ENCODE measurements around the gene TFF2.

DNA sequence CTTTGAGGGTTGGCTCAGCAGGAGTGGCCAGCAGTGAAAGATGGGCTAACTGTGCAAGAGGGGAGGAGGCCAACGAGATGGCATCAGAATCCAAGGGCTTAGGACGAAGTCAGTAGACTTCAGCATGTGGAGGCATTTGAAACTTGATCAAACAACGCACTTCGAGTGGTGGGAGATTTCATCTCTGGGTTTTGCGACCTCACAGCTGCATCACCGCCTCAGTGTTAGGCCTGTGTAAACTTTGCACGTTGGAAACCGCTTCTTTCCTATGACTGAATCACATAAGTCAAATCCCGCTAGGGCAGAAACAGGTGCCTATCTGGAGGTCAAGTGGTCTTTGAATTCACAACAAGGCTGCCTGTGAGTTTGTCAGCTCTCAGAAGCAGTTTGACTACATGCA, 53.4 kb downstream of the TFF2 start:
- TF ChIP-seq RAD21 (IDR thresholded peaks at IDR 0.05; ENCODE audit: low read length) = no peak
- TF ChIP-seq BHLHE40 (IDR thresholded peaks at IDR 0.05; ENCODE audit: low read depth, low read length) = no peak
- TF ChIP-seq, protein P1, sequence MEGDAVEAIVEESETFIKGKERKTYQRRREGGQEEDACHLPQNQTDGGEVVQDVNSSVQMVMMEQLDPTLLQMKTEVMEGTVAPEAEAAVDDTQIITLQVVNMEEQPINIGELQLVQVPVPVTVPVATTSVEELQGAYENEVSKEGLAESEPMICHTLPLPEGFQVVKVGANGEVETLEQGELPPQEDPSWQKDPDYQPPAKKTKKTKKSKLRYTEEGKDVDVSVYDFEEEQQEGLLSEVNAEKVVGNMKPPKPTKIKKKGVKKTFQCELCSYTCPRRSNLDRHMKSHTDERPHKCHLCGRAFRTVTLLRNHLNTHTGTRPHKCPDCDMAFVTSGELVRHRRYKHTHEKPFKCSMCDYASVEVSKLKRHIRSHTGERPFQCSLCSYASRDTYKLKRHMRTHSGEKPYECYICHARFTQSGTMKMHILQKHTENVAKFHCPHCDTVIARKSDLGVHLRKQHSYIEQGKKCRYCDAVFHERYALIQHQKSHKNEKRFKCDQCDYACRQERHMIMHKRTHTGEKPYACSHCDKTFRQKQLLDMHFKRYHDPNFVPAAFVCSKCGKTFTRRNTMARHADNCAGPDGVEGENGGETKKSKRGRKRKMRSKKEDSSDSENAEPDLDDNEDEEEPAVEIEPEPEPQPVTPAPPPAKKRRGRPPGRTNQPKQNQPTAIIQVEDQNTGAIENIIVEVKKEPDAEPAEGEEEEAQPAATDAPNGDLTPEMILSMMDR (conservative IDR thresholded peaks at IDR 0.05; ENCODE audit: low read depth, low read length) = no peak
- TF ChIP-seq SMC3 (IDR thresholded peaks at IDR 0.05; ENCODE audit: low read depth, low read length) = no peak
- TF ChIP-seq POLR2A (IDR thresholded peaks at IDR 0.05; ENCODE audit: low read depth, low read length) = no peak
- TF ChIP-seq RFX5 (IDR thresholded peaks at IDR 0.05; ENCODE audit: low read depth, low read length) = no peak
- TF ChIP-seq RCOR1 (IDR thresholded peaks at IDR 0.05; ENCODE audit: insufficient replicate concordance, low read length) = no peak
- no peak for TF ChIP-seq USF2 (IDR thresholded peaks at IDR 0.05; ENCODE audit: low read depth, low read length)
- no peak for TF ChIP-seq MAFK (IDR thresholded peaks at IDR 0.05; ENCODE audit: low read depth, low read length)
- TF ChIP-seq FOS (IDR thresholded peaks at IDR 0.05; ENCODE audit: low read depth, low read length) = no peak
